ENCODE data around the gene SUMO2.

SUMO2 gene

GRCh38 chr17:75153780-75154194, 29.0 kb downstream of the SUMO2 start:
- peak; percentile 9 for ATAC-seq
- peak; percentile 47; the same call in 1 of the 2 replicates for TF ChIP-seq CSRNP3 (CRISPR knock-in tag; IDR thresholded peaks at IDR 0.05)
- TF ChIP-seq, protein P1, sequence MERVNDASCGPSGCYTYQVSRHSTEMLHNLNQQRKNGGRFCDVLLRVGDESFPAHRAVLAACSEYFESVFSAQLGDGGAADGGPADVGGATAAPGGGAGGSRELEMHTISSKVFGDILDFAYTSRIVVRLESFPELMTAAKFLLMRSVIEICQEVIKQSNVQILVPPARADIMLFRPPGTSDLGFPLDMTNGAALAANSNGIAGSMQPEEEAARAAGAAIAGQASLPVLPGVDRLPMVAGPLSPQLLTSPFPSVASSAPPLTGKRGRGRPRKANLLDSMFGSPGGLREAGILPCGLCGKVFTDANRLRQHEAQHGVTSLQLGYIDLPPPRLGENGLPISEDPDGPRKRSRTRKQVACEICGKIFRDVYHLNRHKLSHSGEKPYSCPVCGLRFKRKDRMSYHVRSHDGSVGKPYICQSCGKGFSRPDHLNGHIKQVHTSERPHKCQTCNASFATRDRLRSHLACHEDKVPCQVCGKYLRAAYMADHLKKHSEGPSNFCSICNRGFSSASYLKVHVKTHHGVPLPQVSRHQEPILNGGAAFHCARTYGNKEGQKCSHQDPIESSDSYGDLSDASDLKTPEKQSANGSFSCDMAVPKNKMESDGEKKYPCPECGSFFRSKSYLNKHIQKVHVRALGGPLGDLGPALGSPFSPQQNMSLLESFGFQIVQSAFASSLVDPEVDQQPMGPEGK (CRISPR knock-in tag; IDR thresholded peaks at IDR 0.05; ENCODE audit: borderline replicate concordance) = no peak

- TF ChIP-seq TOX (CRISPR knock-in tag; IDR thresholded peaks at IDR 0.05; ENCODE audit: borderline replicate concordance) = no peak
- no peak for TF ChIP-seq ARNTL (CRISPR knock-in tag; IDR thresholded peaks at IDR 0.05; ENCODE audit: borderline replicate concordance, low read depth)
- no peak for TF ChIP-seq ZNF8 (CRISPR knock-in tag; IDR thresholded peaks at IDR 0.05)
- TF ChIP-seq, protein P2, sequence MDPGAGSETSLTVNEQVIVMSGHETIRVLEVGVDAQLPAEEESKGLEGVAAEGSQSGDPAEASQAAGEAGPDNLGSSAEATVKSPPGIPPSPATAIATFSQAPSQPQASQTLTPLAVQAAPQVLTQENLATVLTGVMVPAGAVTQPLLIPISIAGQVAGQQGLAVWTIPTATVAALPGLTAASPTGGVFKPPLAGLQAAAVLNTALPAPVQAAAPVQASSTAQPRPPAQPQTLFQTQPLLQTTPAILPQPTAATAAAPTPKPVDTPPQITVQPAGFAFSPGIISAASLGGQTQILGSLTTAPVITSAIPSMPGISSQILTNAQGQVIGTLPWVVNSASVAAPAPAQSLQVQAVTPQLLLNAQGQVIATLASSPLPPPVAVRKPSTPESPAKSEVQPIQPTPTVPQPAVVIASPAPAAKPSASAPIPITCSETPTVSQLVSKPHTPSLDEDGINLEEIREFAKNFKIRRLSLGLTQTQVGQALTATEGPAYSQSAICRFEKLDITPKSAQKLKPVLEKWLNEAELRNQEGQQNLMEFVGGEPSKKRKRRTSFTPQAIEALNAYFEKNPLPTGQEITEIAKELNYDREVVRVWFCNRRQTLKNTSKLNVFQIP (CRISPR knock-in tag; IDR thresholded peaks at IDR 0.05; ENCODE audit: borderline replicate concordance, low read depth) = no peak
- no peak for TF ChIP-seq ZFP3 (CRISPR knock-in tag; IDR thresholded peaks at IDR 0.05)
- no peak for TF ChIP-seq ESRRG (CRISPR knock-in tag; IDR thresholded peaks at IDR 0.05)
- no peak for TF ChIP-seq OSR1 (CRISPR knock-in tag; IDR thresholded peaks at IDR 0.05)
- TF ChIP-seq GLIS3 (CRISPR knock-in tag; IDR thresholded peaks at IDR 0.05) = no peak
- TF ChIP-seq CREB5 (CRISPR knock-in tag; IDR thresholded peaks at IDR 0.05; ENCODE audit: low read depth) = no peak
- TF ChIP-seq ZNF565 (CRISPR knock-in tag; conservative IDR thresholded peaks at IDR 0.05; ENCODE audit: low read depth) = no peak; the same call in 1 of the 2 replicates
- no peak for TF ChIP-seq ZFP30 (CRISPR knock-in tag; IDR thresholded peaks at IDR 0.05)
- no peak for TF ChIP-seq PPARA (CRISPR knock-in tag; IDR thresholded peaks at IDR 0.05; ENCODE audit: borderline replicate concordance)
- TF ChIP-seq TCF4 (CRISPR knock-in tag; IDR thresholded peaks at IDR 0.05; ENCODE audit: borderline replicate concordance) = no peak
- TF ChIP-seq ISL1 (CRISPR knock-in tag; IDR thresholded peaks at IDR 0.05) = no peak; the same call in 1 of the 2 replicates
- TF ChIP-seq ZNF70 (CRISPR knock-in tag; IDR thresholded peaks at IDR 0.05) = no peak
- 0 out of 2 replicates have a peak, but pooled peaks have one; percentile 12 for TF ChIP-seq SNAI2 (CRISPR knock-in tag; IDR thresholded peaks at IDR 0.05)
- TF ChIP-seq, protein P1 (CRISPR knock-in tag; IDR thresholded peaks at IDR 0.05; ENCODE audit: borderline replicate concordance) = 0 out of 2 replicates have a peak, but pooled peaks have one; percentile 33
- ATAC-seq = peak; percentile 57
Measured at GRCh38 chr17:75152922-75153779, 29.6 kb downstream of the SUMO2 start.

DNA sequence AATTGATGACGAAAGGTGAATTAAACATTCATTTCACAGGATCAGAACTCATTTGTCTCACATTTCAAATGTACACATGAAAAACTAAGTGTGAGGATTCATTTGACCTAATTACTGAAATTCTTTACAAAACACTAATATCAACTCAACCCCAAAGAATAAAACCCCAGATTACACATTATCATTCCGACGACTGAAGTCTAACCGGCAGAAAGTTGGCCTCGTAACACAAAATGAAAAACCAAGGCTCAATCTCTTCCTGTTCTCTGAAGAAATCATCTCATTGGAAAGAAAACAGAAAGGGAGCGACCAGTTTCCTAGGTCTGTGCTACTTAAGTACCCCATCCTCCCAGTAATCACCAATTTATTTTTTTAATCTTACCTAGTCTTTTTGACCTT, 30.2 kb downstream of the SUMO2 start:
- TF ChIP-seq, protein P2 (CRISPR knock-in tag; IDR thresholded peaks at IDR 0.05; ENCODE audit: borderline replicate concordance, low read depth) = no peak
- TF ChIP-seq GLIS3 (CRISPR knock-in tag; IDR thresholded peaks at IDR 0.05) (no peak), OSR1 (CRISPR knock-in tag; IDR thresholded peaks at IDR 0.05) (no peak), ZNF565 (CRISPR knock-in tag; conservative IDR thresholded peaks at IDR 0.05; ENCODE audit: low read depth) (no peak), TSHZ2 (CRISPR knock-in tag; IDR thresholded peaks at IDR 0.05) (no peak), SNAI2 (CRISPR knock-in tag; IDR thresholded peaks at IDR 0.05) (no peak)
- ATAC-seq = no peak

All from SK-N-SH treated with all-trans-retinoic acid at 6 μM for 48 hours (cell line).